ENCODE results near the gene RAG1.

DNA sequence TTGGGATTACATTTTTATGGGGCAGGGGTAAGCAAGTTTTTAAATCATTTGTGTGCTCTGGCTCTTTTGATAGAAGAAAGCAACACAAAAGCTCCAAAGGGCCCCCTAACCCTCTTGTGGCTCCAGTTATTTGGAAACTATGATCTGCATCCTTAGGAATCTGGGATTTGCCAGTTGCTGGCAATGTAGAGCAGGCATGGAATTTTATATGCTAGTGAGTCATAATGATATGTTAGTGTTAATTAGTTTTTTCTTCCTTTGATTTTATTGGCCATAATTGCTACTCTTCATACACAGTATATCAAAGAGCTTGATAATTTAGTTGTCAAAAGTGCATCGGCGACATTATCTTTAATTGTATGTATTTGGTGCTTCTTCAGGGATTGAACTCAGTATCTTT lies 10.1 kb downstream of the RAG1 start:
- TF ChIP-seq POLR2AphosphoS5 (IDR thresholded peaks at IDR 0.05) = no peak
- TF ChIP-seq CTCF (IDR thresholded peaks at IDR 0.05) = no peak
- TF ChIP-seq POLR2A (IDR thresholded peaks at IDR 0.05) = no peak
